ENCODE data around the gene OOEP. TPM values are rescaled to one million over a fixed set of nuclear protein-coding genes. Genes with fewer than 3 reads are reported as not detected.

OOEP gene
- total RNA-seq, 1 donor from 2014 or later: not detected

GRCh38 chr6:73389854-73390253, 20.2 kb upstream of the OOEP start:
- Histone ChIP-seq H3K27me3 (peaks cover 4% of the 10 kb centered on the region), H3F3A (ENCODE audit: low read depth) (no peaks in the 10 kb centered on the region), H3K79me2 (ENCODE audit: low read depth) (no peaks in the 10 kb centered on the region), H3K9ac (no peak overlapping the region), H3K4me2 (no peak overlapping the region), H3K4me3 (no peak overlapping the region), H3K27ac (no peak overlapping the region), H4K20me1 (ENCODE audit: low read depth) (no peaks in the 10 kb centered on the region), H3K9me3 (ENCODE audit: low read depth) (no peaks in the 10 kb centered on the region), H2AFZ (replicated peaks) (no peak overlapping the region), H3K36me3 (no peaks in the 10 kb centered on the region), H3K4me1 (peaks cover 3% of the 10 kb centered on the region)
- no peaks in the 10 kb centered on the region for H3K9me3 Mint-ChIP-seq
- TF ChIP-seq CTCF (IDR thresholded peaks at IDR 0.05) (no peak), EZH2 (IDR thresholded peaks at IDR 0.05) (no peak), EZH2phosphoT487 (IDR thresholded peaks at IDR 0.05) (no peak)
- peaks cover 2% of the 10 kb centered on the region for H3K27me3 Mint-ChIP-seq (ENCODE audit: insufficient read depth, low read depth)
- H3K4me3 Mint-ChIP-seq: no peak overlapping the region
- no peak overlapping the region for H3K27ac Mint-ChIP-seq
- DNase-seq (ENCODE audit: low spot score): no peak
- no peaks in the 10 kb centered on the region for H3K36me3 Mint-ChIP-seq
- H3K4me1 Mint-ChIP-seq: peaks cover 3% of the 10 kb centered on the region

GRCh38 chr6:73388800-73389512, 19.3 kb upstream of the OOEP start:
- Mint-ChIP-seq H3K27ac (no peak overlapping the region), H3K36me3 (no peaks in the 10 kb centered on the region), H3K9me3 (no peaks in the 10 kb centered on the region), H3K4me3 (peak overlapping the region; percentile 85), H3K27me3 (ENCODE audit: insufficient read depth, low read depth) (peaks cover 2% of the 10 kb centered on the region), H3K4me1 (peaks cover 3% of the 10 kb centered on the region)
- DNase-seq (ENCODE audit: low spot score): peak; percentile 79
- H3K4me3 ChIP-seq: peak overlapping the region; percentile 52
- TF ChIP-seq EZH2phosphoT487 (IDR thresholded peaks at IDR 0.05) (no peak), CTCF (IDR thresholded peaks at IDR 0.05) (peak; percentile 75), EZH2 (IDR thresholded peaks at IDR 0.05) (no peak)
- no peaks in the 10 kb centered on the region for H3K36me3 ChIP-seq
- H3K27ac ChIP-seq: no peak overlapping the region
- peak overlapping the region; percentile 29 for H3K9ac ChIP-seq
- H2AFZ ChIP-seq (replicated peaks): peak overlapping the region; percentile 98
- H3K4me1 ChIP-seq: peaks cover 3% of the 10 kb centered on the region
- no peaks in the 10 kb centered on the region for H4K20me1 ChIP-seq (ENCODE audit: low read depth)
- no peaks in the 10 kb centered on the region for H3K79me2 ChIP-seq (ENCODE audit: low read depth)
- no peaks in the 10 kb centered on the region for H3F3A ChIP-seq (ENCODE audit: low read depth)
- H3K9me3 ChIP-seq (ENCODE audit: low read depth): no peaks in the 10 kb centered on the region
- H3K27me3 ChIP-seq: peaks cover 4% of the 10 kb centered on the region
- H3K4me2 ChIP-seq: peak overlapping the region; percentile 79

GRCh38 chr6:73388433-73388799, 18.7 kb upstream of the OOEP start:
- H3K9ac ChIP-seq: no peak overlapping the region
- no peak overlapping the region for H3K27ac ChIP-seq
- peak overlapping the region; percentile 98 for H2AFZ ChIP-seq (replicated peaks)

More at GRCh38 chr6:73388433-73388799, 18.7 kb upstream of the OOEP start:
- H3K4me2 ChIP-seq: peak overlapping the region; percentile 79
- no peaks in the 10 kb centered on the region for H3K36me3 ChIP-seq
- H3K27ac Mint-ChIP-seq: no peak overlapping the region
- H3K4me3 Mint-ChIP-seq: peak overlapping the region; percentile 85
- no peaks in the 10 kb centered on the region for H3F3A ChIP-seq (ENCODE audit: low read depth)
- H3K4me3 ChIP-seq: peak overlapping the region; percentile 52
- H3K27me3 ChIP-seq: peaks cover 4% of the 10 kb centered on the region
- no peaks in the 10 kb centered on the region for H3K9me3 ChIP-seq (ENCODE audit: low read depth)
- peaks cover 3% of the 10 kb centered on the region for H3K4me1 ChIP-seq
- no peaks in the 10 kb centered on the region for H4K20me1 ChIP-seq (ENCODE audit: low read depth)
- H3K36me3 Mint-ChIP-seq: no peaks in the 10 kb centered on the region
- no peak for DNase-seq (ENCODE audit: low spot score)
- TF ChIP-seq EZH2phosphoT487 (IDR thresholded peaks at IDR 0.05) (no peak), CTCF (IDR thresholded peaks at IDR 0.05) (no peak), EZH2 (IDR thresholded peaks at IDR 0.05) (no peak)
- peaks cover 3% of the 10 kb centered on the region for H3K4me1 Mint-ChIP-seq
- no peaks in the 10 kb centered on the region for H3K79me2 ChIP-seq (ENCODE audit: low read depth)
- no peaks in the 10 kb centered on the region for H3K9me3 Mint-ChIP-seq
- peaks cover 2% of the 10 kb centered on the region for H3K27me3 Mint-ChIP-seq (ENCODE audit: insufficient read depth, low read depth)
